ENCODE measurements around the gene FRG2.
"Not testable (repeated sequence)": the region's sequence is repeated elsewhere in the genome, so short reads cannot be mapped to it uniquely, and the experiment has no call there.

The FRG2 gene
- 0 to 0.44 (median 0) reads per million in 17 experiments for total RNA-seq

DNA sequence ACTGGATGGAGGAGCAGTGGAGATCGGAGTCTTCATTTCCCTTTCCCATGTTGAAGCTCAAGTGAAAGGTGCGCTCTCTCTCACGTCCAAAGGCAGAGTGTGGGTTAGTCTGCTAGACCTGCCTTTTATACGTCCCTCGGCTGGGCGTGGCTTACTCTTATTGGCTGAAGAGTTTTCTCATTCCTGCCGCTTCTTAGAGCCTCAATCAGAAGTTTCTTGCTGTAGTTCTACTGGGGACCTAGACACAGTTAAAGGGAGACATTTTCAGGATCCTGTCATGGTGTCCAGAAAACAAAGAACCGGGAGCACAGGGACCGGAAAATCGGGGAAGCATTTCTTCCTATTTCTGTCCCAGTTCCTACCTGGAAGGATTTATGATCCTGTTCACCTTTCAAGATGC is at the start of gene FRG2:
TSS of gene FRG2 (minus strand) at position 101 of the 400 bp plus-strand sequence. CDS start at position 49, 52 bp downstream.
- not testable (repeated sequence) for DNase-seq

- not testable (repeated sequence) for DNase-seq
Observed at GRCh38 chr4:190068351-190068750, 41.3 kb upstream of the FRG2 start.

DNA sequence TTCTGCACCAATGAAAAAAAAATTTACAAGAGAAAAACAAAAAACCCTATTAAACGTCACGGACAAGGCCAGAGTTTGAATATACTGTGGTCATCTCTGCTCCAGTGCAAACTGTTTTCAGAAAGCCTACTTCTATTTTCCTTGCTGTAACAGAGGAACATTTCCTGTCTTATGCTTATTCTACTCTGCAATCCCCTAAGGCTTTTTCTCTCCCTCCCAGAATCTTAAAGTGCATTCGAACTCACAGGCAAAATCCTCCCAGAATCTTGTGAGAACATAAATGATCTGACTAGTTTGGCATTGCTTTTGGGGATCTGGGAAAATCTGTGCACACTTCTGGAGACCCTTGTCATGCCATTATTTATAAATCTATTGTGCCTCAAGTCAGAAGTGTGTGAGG is 37.7 kb upstream of the FRG2 start:
- not testable (repeated sequence) for DNase-seq

- not testable (repeated sequence) for DNase-seq
Observed at GRCh38 chr4:190064342-190064741, 37.3 kb upstream of the FRG2 start, which contains the start of gene DBET. TSS of gene DBET (plus strand) at chr4:190064502.

DNA sequence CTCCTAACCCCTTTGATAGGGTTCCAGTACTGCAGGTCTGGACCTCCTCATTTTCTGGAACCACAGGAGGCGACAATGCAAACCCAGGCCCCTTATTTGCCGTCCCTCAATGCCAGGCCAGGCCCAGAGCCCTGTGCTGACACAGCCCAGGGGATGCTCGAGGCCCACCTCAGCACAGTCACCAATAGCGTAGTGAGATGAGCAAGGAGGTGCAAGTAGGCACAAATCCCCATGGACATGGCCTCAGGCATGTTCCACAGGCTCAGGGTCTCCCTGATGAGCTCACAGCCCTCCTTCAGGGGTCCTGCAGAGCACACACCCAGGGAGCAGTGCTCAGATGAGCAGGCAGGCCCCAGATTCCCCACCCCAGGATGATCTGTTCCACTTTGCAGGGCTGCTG is 31.9 kb upstream of the FRG2 start:
- not testable (repeated sequence) for DNase-seq

- not testable (repeated sequence) for DNase-seq
Observed at GRCh38 chr4:190049378-190050239, 22.6 kb upstream of the FRG2 start.

GRCh38 chr4:190047627-190048026 is 20.6 kb upstream of the FRG2 start:
- DNase-seq: not testable (repeated sequence)

- DNase-seq: not testable (repeated sequence)
Observed at GRCh38 chr4:190040873-190041272, 13.8 kb upstream of the FRG2 start.

DNA sequence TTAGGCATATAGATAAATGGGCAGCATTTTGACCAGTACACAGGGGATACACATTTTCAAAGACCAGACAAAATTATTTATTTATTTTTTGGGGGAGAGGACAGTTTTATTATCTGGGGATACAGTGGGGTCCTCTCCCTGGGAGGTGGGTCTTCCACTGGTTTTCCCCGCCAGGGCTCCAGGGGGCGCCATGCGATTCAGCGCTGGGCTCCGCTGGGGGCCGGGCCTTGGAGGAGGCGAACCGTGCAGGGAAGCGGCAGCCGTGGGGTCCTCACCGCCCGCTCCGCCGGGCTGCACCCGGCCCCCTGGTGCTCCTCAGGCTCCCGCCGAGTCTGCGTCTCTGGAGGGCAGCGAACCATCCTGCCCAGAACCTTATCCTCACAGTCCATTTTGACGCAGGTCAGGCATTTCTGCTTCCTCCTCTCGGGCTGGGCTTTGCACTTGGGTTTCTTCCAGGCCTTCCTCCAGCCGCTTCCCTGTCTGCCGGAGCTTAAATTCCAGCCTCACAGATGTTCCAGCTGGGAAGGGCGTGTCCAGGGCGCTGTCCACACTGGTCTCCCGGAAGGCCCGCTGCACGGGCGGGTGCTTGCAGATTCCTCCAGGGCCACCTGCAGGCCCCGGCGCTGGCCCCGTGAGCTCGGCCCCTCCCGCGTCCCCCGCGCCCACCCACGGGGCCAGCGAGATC is 10.8 kb upstream of the FRG2 start:
- not testable (repeated sequence) for DNase-seq

DNA sequence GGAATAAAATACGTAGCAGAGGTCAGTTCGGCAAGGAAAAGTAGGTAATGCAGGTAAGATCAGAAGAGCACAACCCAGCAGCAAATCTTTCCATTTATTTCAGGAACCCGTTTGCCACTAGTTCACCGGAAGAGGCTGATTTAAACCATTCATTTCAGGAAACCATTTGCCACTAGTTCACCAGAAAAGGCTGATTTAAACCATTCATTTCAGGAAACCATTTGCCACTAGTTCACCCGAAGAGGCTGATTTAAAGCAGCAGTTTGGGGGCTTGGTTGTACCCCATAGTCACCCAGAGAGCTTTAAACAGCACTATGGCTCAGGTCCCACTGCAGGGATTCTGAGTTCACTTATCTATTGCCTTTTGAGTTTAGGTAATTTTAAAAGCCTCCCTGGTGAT is 4.2 kb upstream of the FRG2 start:
- not testable (repeated sequence) for DNase-seq

- DNase-seq: not testable (repeated sequence)
Observed at GRCh38 chr4:190022614-190023281, 4.3 kb downstream of the FRG2 start.

GRCh38 chr4:190021973-190022372 is 5.1 kb downstream of the FRG2 start:
- DNase-seq: not testable (repeated sequence)

DNA sequence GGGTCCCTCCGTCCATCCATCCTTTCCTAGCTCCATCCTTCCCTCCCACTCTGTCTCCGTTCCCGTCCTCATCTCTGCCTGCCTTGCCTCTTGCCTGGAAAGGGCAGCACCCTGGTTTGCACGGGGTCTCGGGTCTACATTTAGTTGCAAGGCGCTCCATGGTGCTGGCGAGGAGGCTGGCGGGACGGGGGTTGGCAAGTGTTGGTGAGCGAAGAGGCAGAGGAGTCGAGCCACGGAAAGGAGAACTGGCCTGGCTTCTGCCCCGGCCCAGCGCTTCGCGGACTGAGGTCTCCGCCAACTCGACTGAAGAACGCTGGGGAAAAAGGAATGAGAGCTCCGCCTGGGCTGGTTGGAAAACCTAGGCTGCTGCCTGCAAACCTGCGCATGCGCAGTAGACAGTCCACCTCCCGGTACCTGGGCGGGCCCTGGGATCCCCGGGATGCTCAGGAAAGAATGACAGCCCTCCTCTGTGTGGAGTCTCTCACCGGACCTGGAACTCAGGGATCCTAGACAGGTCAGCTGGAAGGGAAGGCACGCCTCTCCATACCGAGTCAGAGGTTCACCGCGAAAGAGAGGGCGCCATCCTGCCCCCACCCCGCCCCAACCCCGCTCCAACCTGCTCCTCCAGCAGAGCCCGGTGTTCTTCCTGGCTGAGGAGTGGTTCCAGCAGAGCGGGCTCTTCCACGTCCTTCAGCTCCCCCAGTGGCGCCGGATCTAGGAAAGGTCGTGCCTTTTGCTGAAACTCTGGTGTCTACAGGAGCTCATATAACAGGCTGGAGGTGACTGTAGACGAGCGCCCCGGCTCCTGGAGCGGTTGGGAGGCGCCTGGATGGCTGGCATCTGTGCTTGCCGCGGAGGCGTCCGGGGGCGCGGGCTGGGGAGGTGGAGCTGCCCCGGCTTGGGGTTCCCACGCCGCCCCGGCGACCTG is 6.0 kb downstream of the FRG2 start:
- DNase-seq: peak; percentile 8 to 43 (median 36)

DNA sequence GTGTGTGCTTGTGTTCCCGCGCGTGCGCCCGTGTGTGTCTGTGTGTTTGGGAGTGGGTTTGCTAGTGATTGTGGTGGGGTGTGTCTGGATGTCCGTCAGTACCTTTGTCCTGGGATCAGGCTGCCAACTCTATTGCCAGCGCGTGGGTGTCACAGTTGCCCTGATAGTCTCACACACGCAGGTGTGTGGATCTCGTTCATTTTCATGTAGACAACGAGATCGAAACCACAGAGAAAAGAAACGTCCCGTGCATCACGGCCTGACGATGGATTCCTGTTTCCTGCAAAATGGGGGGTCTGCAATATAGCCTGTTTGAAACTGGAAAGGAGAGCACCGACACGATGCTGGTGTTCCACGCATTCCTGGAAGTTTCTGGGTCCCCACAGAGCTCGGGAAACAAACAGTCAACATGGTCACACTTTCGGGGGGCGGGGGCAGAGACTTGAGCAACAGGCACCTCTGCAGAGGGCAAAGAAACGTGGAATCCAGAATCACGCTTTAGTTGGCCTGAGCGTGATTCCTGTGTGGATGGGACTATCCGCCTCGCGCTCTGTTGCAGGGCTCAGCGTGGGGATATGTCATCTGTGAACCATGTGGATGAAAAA is 7.1 kb downstream of the FRG2 start:
- not testable (repeated sequence) for DNase-seq

- no peak for DNase-seq
Observed at GRCh38 chr4:190019023-190019858, 7.8 kb downstream of the FRG2 start.

DNA sequence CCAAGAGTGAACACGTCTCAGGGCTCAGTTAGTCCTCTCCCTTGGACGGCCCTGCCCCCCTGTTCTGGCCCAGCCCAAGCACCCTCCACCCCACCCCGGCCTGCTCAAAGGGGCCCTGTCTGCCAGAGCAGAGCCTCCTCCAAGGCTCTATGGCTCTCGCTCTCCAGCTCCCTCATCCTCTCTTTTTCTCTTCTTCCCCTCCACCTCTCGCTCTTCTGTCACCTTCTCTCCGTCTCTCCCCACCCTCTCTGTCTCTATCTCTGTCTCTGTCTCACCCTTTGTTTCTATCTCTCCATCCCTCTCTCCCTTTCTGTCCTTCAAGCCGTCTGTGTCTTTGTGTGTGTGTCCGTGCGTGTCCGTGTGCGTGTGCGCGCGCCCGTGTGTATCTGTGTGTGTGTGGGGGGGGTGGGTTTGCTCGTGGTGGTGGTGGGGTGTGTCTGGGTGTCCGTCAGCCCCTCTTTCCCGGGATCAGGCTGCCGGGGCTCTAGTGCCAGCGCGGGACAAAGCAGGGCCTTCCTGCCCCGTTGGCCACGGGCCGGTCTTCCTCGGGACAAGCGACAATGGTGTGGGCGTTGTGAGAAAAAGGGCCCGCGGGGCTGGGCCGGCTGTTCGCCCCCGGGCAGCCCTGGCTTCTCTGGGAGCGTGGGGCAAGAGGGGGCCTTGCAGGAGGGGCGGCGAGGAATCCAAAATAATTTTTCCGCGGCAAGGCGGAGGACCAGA is 8.7 kb downstream of the FRG2 start:
- DNase-seq: no peak

DNA sequence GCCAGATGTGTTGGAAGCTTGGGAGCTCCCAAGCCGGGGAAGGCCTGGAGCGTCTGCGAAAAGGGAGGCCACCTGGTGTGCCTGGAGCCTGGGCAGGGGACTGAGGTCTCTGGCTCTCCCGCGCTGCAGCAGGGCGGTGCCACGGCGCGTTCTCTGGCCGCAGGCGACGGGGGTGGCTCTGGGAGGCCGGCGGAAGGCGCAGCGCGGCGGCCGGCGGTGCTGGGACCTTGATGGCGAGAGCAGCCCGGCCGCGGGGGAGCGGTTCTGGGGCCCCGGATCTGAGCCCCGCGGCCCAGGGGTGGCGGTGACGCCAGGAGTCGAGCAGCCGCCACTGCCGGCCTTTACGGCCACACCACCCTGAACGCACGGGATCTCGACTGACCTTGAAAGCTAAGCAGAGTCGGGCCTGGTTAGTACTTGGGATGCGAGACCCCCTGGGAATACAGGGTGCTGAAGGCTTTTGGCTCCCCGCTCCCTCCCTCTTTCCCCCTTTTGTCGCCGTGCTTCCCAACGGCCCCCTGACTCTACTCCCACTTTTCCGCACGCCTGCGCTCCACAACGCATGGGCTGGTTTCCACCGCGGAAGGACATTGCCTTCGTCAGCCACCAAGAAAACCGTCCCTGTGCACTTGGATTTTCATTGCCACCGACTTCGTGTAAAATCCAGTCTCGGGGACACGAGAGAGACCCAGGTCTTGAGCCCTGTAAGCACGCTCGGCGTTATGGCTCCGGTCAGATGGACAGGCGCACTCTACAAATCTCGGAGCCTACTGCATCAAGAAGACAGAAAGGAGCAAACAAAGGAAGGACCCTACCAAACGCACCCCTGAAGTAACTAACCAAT is 9.5 kb downstream of the FRG2 start:
- DNase-seq: no peak

- no peak for DNase-seq
Observed at GRCh38 chr4:190016369-190017289, 10.4 kb downstream of the FRG2 start.

All from suppressor macrophage (primary cell).